ENCODE data around the gene PLXNC1.

Gene PLXNC1

DNA sequence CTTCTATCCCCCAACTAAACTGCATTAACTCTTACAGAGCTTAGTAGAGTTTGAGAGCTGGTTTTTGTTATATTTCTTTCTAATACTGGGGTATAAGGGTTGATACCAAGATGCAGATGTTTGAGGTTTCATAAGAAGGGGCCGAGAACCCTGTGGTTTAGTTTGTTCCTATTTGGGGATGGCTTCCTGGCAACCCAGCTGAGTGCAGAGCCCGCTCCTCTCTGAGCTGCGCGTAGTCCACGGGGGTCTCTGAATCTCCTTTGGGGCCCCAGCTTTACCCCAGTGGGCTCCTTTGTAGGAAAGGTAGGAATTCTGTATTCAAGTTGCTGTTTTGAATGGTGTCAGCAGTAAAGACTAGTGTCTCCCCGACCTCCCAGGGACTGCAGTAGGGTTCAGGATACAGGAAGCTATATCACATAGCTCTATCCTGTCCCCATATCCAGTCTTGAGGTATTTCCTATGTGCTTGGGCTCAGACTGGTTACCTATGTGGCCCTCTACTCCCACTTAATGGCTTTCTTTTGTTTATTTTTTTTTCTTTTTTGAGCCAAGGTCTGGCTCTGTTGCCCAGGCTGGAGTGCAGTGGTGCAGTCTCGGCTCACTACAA, 25.4 kb downstream of the PLXNC1 start:
- Histone ChIP-seq H3K27ac (no peak overlapping the region), H3K4me3 (ENCODE audit: low read depth, low read length) (no peak overlapping the region), H3K36me3 (no peaks in the 10 kb centered on the region), H3K27me3 (ENCODE audit: insufficient read depth, low read depth, severe bottlenecking) (no peaks in the 10 kb centered on the region), H3K9me3 (ENCODE audit: severe bottlenecking) (no peaks in the 10 kb centered on the region)
- DNase-seq = no peak
- no peak for TF ChIP-seq CTCF (IDR thresholded peaks at IDR 0.05; ENCODE audit: low read depth, low read length)

DNA sequence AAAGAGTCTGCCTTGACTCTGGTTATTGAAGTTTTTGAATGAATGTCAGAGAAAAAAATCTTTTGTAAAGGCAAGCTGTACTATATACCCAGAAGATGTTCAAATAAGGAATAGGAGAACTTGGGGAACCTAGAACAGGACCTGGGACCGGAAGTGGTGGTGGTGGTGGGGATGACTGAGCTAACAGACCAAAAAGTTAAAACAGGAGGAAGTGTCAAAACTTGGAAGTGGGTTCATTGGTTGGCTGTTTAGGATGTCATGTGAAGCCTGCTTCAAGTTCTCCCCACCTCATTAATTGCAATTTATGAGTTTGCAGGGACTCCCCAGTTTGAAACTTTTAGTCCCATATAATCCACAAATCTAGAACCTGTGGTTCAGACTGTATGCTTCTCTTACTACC, 26.2 kb downstream of the PLXNC1 start:
- no peak for TF ChIP-seq CTCF (IDR thresholded peaks at IDR 0.05; ENCODE audit: low read depth, low read length)
- H3K27me3 ChIP-seq (ENCODE audit: insufficient read depth, low read depth, severe bottlenecking) = no peaks in the 10 kb centered on the region
- DNase-seq = no peak
- no peak overlapping the region for H3K27ac ChIP-seq
- H3K4me3 ChIP-seq (ENCODE audit: low read depth, low read length) = no peak overlapping the region
- no peaks in the 10 kb centered on the region for H3K9me3 ChIP-seq (ENCODE audit: severe bottlenecking)
- no peaks in the 10 kb centered on the region for H3K36me3 ChIP-seq

DNA sequence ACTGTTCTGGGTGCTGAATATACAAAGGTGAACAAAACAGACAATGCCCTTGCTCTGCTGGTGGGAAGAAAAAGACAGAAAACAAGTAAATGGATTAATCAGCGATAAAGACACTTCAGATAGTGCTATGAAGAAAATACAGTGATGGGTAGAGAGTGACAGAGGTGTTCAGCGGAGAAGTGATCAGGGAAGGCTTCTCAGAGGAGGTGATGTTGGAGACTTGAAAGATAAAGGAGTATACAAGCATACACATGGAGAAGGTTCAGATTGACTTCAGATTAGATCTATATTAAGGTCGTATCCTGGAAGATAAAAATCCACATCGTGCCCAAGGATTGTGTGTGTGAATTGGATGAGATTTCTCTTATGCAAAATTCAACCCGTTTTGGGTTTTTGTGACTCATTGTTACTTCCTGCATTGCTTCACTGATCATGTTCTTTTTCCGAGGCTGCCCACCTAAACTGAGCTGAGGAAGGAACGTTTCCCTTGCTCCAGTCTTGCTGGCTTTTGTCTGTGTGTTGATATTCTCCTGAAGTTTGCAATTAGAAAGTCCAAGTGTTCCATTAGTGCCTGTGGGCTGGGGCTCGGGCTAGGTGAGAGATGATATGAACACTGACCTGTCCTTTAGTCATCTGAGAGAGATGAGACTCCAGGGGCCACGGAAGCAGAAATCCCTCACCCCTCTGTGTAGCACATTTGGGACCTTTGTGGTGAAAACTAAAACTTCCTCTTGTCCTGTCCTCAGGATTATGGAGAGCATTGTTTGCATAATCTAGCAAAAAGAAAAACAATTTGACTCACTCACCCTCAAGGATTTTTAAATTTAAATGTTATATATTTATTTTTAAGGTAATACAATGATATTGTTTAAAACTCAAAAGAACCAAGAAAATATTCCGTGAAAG, 27.6 kb downstream of the PLXNC1 start:
- no peak overlapping the region for H3K27ac ChIP-seq
- DNase-seq = no peak

DNA sequence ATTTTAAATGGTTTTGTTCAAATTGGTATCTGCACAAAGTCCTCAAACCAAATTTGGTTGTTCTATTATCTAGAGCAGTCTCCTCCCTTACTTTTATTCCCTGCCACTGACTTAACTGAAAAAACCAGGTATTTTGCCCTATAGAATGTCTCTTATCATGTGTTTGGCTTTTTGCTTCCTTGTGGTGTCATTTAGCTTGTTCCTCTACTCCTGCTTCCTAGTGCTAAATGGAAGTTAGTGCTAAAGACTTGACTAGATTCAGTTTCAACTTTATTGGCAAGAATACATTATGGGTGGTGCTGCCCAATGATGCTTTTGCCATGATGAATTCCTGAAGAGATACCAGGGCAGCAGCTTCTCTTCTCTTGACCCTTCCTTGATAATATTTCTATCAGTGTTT, 29.7 kb downstream of the PLXNC1 start:
- Histone ChIP-seq H3K36me3 (no peaks in the 10 kb centered on the region), H3K27me3 (ENCODE audit: insufficient read depth, low read depth, severe bottlenecking) (no peaks in the 10 kb centered on the region), H3K9me3 (ENCODE audit: severe bottlenecking) (no peaks in the 10 kb centered on the region), H3K4me3 (ENCODE audit: low read depth, low read length) (no peak overlapping the region), H3K27ac (no peak overlapping the region)
- no peak for TF ChIP-seq CTCF (IDR thresholded peaks at IDR 0.05; ENCODE audit: low read depth, low read length)
- no peak for DNase-seq

More for the DNA sequence above, 27.6 kb downstream of the PLXNC1 start:
- no peak for TF ChIP-seq CTCF (IDR thresholded peaks at IDR 0.05; ENCODE audit: low read depth, low read length)
- Histone ChIP-seq H3K4me3 (ENCODE audit: low read depth, low read length) (no peak overlapping the region), H3K36me3 (no peaks in the 10 kb centered on the region), H3K27me3 (ENCODE audit: insufficient read depth, low read depth, severe bottlenecking) (no peaks in the 10 kb centered on the region), H3K9me3 (ENCODE audit: severe bottlenecking) (no peaks in the 10 kb centered on the region)

DNA sequence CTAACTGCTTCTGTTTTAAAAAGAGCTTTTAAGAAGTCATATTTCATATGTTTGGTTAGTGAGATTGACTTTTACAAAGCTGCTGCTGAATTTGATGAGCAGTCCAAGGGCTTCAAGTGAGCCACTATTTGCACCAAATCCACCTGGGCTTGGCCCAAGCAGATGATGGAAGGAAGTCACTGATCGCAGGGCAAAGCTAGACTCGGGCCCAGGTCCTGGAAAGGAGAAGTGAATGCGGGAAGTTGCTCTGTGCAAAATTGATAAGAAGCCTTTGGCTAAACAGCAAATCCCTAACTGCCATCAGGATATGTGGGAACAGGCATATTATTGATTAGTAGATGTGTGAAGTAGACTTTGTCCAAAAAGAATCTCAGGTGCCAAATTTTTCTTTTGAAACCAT, 30.5 kb downstream of the PLXNC1 start:
- Histone ChIP-seq H3K36me3 (no peaks in the 10 kb centered on the region), H3K27me3 (ENCODE audit: insufficient read depth, low read depth, severe bottlenecking) (no peaks in the 10 kb centered on the region), H3K9me3 (ENCODE audit: severe bottlenecking) (no peaks in the 10 kb centered on the region), H3K27ac (no peak overlapping the region), H3K4me3 (ENCODE audit: low read depth, low read length) (no peak overlapping the region)
- no peak for DNase-seq
- no peak for TF ChIP-seq CTCF (IDR thresholded peaks at IDR 0.05; ENCODE audit: low read depth, low read length)

All from WERI-Rb-1 (cell line).